ENCODE data around the gene HSPA1A.
"Not testable (repeated sequence)": the region's sequence is repeated elsewhere in the genome, so short reads cannot be mapped to it uniquely, and the experiment has no call there.

The HSPA1A gene

GRCh38 chr6:31781244-31782125 is 33.9 kb upstream of the HSPA1A start:
- no peaks in the 10 kb centered on the region for H3K27me3 ChIP-seq (ENCODE audit: control insufficient read depth in 5 of 5, insufficient read depth in 4 of 5, low read length in 5 of 5)
- no peak overlapping the region for H3K27ac ChIP-seq (ENCODE audit: low read depth, low read length)
- no peak overlapping the region for H3K4me3 ChIP-seq (ENCODE audit: low read depth in 1 of 5, low read length in 5 of 5)
- H3K9ac ChIP-seq (ENCODE audit: low read length in 5 of 5) = peak overlapping the region in 1 of 5 donors; percentile 40
- peaks cover 0 to 11% (median 8%) of the 10 kb centered on the region in 5 donors for H3K4me1 ChIP-seq (ENCODE audit: control insufficient read depth in 5 of 5, insufficient read depth in 5 of 5, low read length in 5 of 5)
- H3K36me3 ChIP-seq (ENCODE audit: control insufficient read depth in 5 of 5, insufficient read depth in 5 of 5, low read length in 5 of 5) = peaks cover 0 to 78% (median 73%) of the 10 kb centered on the region in 5 donors
- no peaks in the 10 kb centered on the region for H3K9me3 ChIP-seq (ENCODE audit: control insufficient read depth in 5 of 5, low read length in 5 of 5)

GRCh38 chr6:31782126-31782855 is 33.1 kb upstream of the HSPA1A start:
- Histone ChIP-seq H3K9ac (ENCODE audit: low read length in 5 of 5) (no peak overlapping the region), H3K27ac (ENCODE audit: low read depth, low read length) (no peak overlapping the region), H3K4me1 (ENCODE audit: control insufficient read depth in 5 of 5, insufficient read depth in 5 of 5, low read length in 5 of 5) (peaks cover 0 to 3% (median under 1%) of the 10 kb centered on the region in 5 donors), H3K9me3 (ENCODE audit: control insufficient read depth in 5 of 5, low read length in 5 of 5) (no peaks in the 10 kb centered on the region), H3K36me3 (ENCODE audit: control insufficient read depth in 5 of 5, insufficient read depth in 5 of 5, low read length in 5 of 5) (peaks cover 0 to 78% (median 74%) of the 10 kb centered on the region in 5 donors), H3K4me3 (ENCODE audit: low read depth in 1 of 5, low read length in 5 of 5) (no peak overlapping the region), H3K27me3 (ENCODE audit: control insufficient read depth in 5 of 5, insufficient read depth in 4 of 5, low read length in 5 of 5) (no peaks in the 10 kb centered on the region)

GRCh38 chr6:31784098-31784925 is 31.0 kb upstream of the HSPA1A start:
- Histone ChIP-seq H3K27me3 (ENCODE audit: control insufficient read depth in 5 of 5, insufficient read depth in 4 of 5, low read length in 5 of 5) (no peaks in the 10 kb centered on the region), H3K9ac (ENCODE audit: low read length in 5 of 5) (peak overlapping the region in 1 of 5 donors; percentile 20), H3K4me1 (ENCODE audit: control insufficient read depth in 5 of 5, insufficient read depth in 5 of 5, low read length in 5 of 5) (no peaks in the 10 kb centered on the region), H3K36me3 (ENCODE audit: control insufficient read depth in 5 of 5, insufficient read depth in 5 of 5, low read length in 5 of 5) (peaks cover 0 to 64% (median 60%) of the 10 kb centered on the region in 5 donors), H3K27ac (ENCODE audit: low read depth, low read length) (no peak overlapping the region), H3K9me3 (ENCODE audit: control insufficient read depth in 5 of 5, low read length in 5 of 5) (no peaks in the 10 kb centered on the region), H3K4me3 (ENCODE audit: low read depth in 1 of 5, low read length in 5 of 5) (no peak overlapping the region)

GRCh38 chr6:31785475-31785874 is 29.9 kb upstream of the HSPA1A start:
- Histone ChIP-seq H3K4me1 (ENCODE audit: control insufficient read depth in 5 of 5, insufficient read depth in 5 of 5, low read length in 5 of 5) (no peaks in the 10 kb centered on the region), H3K27me3 (ENCODE audit: control insufficient read depth in 5 of 5, insufficient read depth in 4 of 5, low read length in 5 of 5) (no peaks in the 10 kb centered on the region), H3K4me3 (ENCODE audit: low read depth in 1 of 5, low read length in 5 of 5) (no peak overlapping the region), H3K9ac (ENCODE audit: low read length in 5 of 5) (no peak overlapping the region), H3K27ac (ENCODE audit: low read depth, low read length) (no peak overlapping the region), H3K9me3 (ENCODE audit: control insufficient read depth in 5 of 5, low read length in 5 of 5) (no peaks in the 10 kb centered on the region), H3K36me3 (ENCODE audit: control insufficient read depth in 5 of 5, insufficient read depth in 5 of 5, low read length in 5 of 5) (peaks cover 0 to 56% (median 49%) of the 10 kb centered on the region in 5 donors)

GRCh38 chr6:31791324-31792089 is 23.8 kb upstream of the HSPA1A start:
- Histone ChIP-seq H3K36me3 (ENCODE audit: control insufficient read depth in 5 of 5, insufficient read depth in 5 of 5, low read length in 5 of 5) (peaks cover 0 to 25% (median 21%) of the 10 kb centered on the region in 5 donors), H3K9me3 (ENCODE audit: control insufficient read depth in 5 of 5, low read length in 5 of 5) (no peaks in the 10 kb centered on the region), H3K27me3 (ENCODE audit: control insufficient read depth in 5 of 5, insufficient read depth in 4 of 5, low read length in 5 of 5) (no peaks in the 10 kb centered on the region), H3K9ac (ENCODE audit: low read length in 5 of 5) (no peak overlapping the region), H3K4me1 (ENCODE audit: control insufficient read depth in 5 of 5, insufficient read depth in 5 of 5, low read length in 5 of 5) (peaks cover 0 to 22% (median 18%) of the 10 kb centered on the region in 5 donors), H3K27ac (ENCODE audit: low read depth, low read length) (no peak overlapping the region), H3K4me3 (ENCODE audit: low read depth in 1 of 5, low read length in 5 of 5) (no peak overlapping the region)

GRCh38 chr6:31792090-31792374 is 23.3 kb upstream of the HSPA1A start:
- no peak overlapping the region for H3K27ac ChIP-seq (ENCODE audit: low read depth, low read length)

GRCh38 chr6:31792761-31793171 is 22.6 kb upstream of the HSPA1A start:
- H3K4me3 ChIP-seq (ENCODE audit: low read depth in 1 of 5, low read length in 5 of 5) = no peak overlapping the region
- H3K9me3 ChIP-seq (ENCODE audit: control insufficient read depth in 5 of 5, low read length in 5 of 5) = no peaks in the 10 kb centered on the region
- H3K27ac ChIP-seq (ENCODE audit: low read depth, low read length) = no peak overlapping the region
- H3K36me3 ChIP-seq (ENCODE audit: control insufficient read depth in 5 of 5, insufficient read depth in 5 of 5, low read length in 5 of 5) = peaks cover 3 to 26% (median 21%) of the 10 kb centered on the region in 5 donors
- H3K9ac ChIP-seq (ENCODE audit: low read length in 5 of 5) = no peak overlapping the region
- peaks cover 0 to 24% (median 20%) of the 10 kb centered on the region in 5 donors for H3K4me1 ChIP-seq (ENCODE audit: control insufficient read depth in 5 of 5, insufficient read depth in 5 of 5, low read length in 5 of 5)
- no peaks in the 10 kb centered on the region for H3K27me3 ChIP-seq (ENCODE audit: control insufficient read depth in 5 of 5, insufficient read depth in 4 of 5, low read length in 5 of 5)

More at GRCh38 chr6:31792090-31792374, 23.3 kb upstream of the HSPA1A start:
- Histone ChIP-seq H3K9me3 (ENCODE audit: control insufficient read depth in 5 of 5, low read length in 5 of 5) (no peaks in the 10 kb centered on the region), H3K9ac (ENCODE audit: low read length in 5 of 5) (no peak overlapping the region), H3K4me1 (ENCODE audit: control insufficient read depth in 5 of 5, insufficient read depth in 5 of 5, low read length in 5 of 5) (peaks cover 0 to 22% (median 18%) of the 10 kb centered on the region in 5 donors), H3K27me3 (ENCODE audit: control insufficient read depth in 5 of 5, insufficient read depth in 4 of 5, low read length in 5 of 5) (no peaks in the 10 kb centered on the region), H3K36me3 (ENCODE audit: control insufficient read depth in 5 of 5, insufficient read depth in 5 of 5, low read length in 5 of 5) (peaks cover 2 to 25% (median 21%) of the 10 kb centered on the region in 5 donors), H3K4me3 (ENCODE audit: low read depth in 1 of 5, low read length in 5 of 5) (no peak overlapping the region)

- H3K27ac ChIP-seq (ENCODE audit: low read depth, low read length); H3K27me3 ChIP-seq (ENCODE audit: control insufficient read depth in 5 of 5, insufficient read depth in 4 of 5, low read length in 5 of 5); H3K9me3 ChIP-seq (ENCODE audit: control insufficient read depth in 5 of 5, low read length in 5 of 5): not testable (repeated sequence)
- Histone ChIP-seq H3K4me3 (ENCODE audit: low read depth in 1 of 5, low read length in 5 of 5) (peak overlapping the region in 1 of 5 donors; percentile 83), H3K36me3 (ENCODE audit: control insufficient read depth in 5 of 5, insufficient read depth in 5 of 5, low read length in 5 of 5) (peaks cover 3 to 26% (median 21%) of the 10 kb centered on the region in 5 donors), H3K9ac (ENCODE audit: low read length in 5 of 5) (peak overlapping the region in 1 of 5 donors; percentile 98), H3K4me1 (ENCODE audit: control insufficient read depth in 5 of 5, insufficient read depth in 5 of 5, low read length in 5 of 5) (peaks cover 0 to 26% (median 20%) of the 10 kb centered on the region in 5 donors)
These were observed 21.5 kb upstream of the HSPA1A start for GRCh38 chr6:31793927-31794245.

GRCh38 chr6:31794294-31794865 is 21.0 kb upstream of the HSPA1A start:
- Histone ChIP-seq H3K4me1 (ENCODE audit: control insufficient read depth in 5 of 5, insufficient read depth in 5 of 5, low read length in 5 of 5) (peaks cover 0 to 26% (median 20%) of the 10 kb centered on the region in 5 donors), H3K9me3 (ENCODE audit: control insufficient read depth in 5 of 5, low read length in 5 of 5) (no peaks in the 10 kb centered on the region), H3K4me3 (ENCODE audit: low read depth in 1 of 5, low read length in 5 of 5) (peak overlapping the region; percentile 35 to 91 (median 83)), H3K27ac (ENCODE audit: low read depth, low read length) (peak overlapping the region; percentile 87), H3K9ac (ENCODE audit: low read length in 5 of 5) (peak overlapping the region; percentile 93 to 99 (median 96)), H3K27me3 (ENCODE audit: control insufficient read depth in 5 of 5, insufficient read depth in 4 of 5, low read length in 5 of 5) (no peaks in the 10 kb centered on the region), H3K36me3 (ENCODE audit: control insufficient read depth in 5 of 5, insufficient read depth in 5 of 5, low read length in 5 of 5) (peaks cover 3 to 26% (median 19%) of the 10 kb centered on the region in 5 donors)

Measured in subcutaneous abdominal adipose tissue (tissue), 5 donors.